ENCODE data around the gene DLG1.

DLG1 gene

GRCh38 chr3:197298341-197298944 is at the start of gene DLG1:
TSS of gene DLG1 (minus strand) at chr3:197298612. CDS start at chr3:197297204, 1,408 bp downstream.
- H3K4me3 ChIP-seq (ENCODE audit: insufficient read length, low read depth) = peak within 1 kb of the TSS; percentile 96
- H3K27me3 ChIP-seq (ENCODE audit: insufficient read depth, insufficient read length) = peaks cover 2% of the 10 kb centered on the region
- H3K36me3 ChIP-seq (ENCODE audit: insufficient read depth, insufficient read length, low read length) = peaks cover 34% of the 10 kb centered on the region
- no peak for TF ChIP-seq YY1 (IDR thresholded peaks at IDR 0.05; ENCODE audit: insufficient read depth, insufficient read length)
- TF ChIP-seq SUZ12 (IDR thresholded peaks at IDR 0.05; ENCODE audit: extremely low read depth, insufficient read depth, insufficient read length) = no peak
- TF ChIP-seq ZNF274 (IDR thresholded peaks at IDR 0.05; ENCODE audit: low read depth, low read length) = no peak
- no peaks in the 10 kb centered on the region for H3K4me1 ChIP-seq (ENCODE audit: insufficient read depth, insufficient read length)
- DNase-seq (ENCODE audit: low read depth, low spot score) = peak; percentile 73
- H3K9me3 ChIP-seq (ENCODE audit: insufficient read depth, low read length) = no peaks in the 10 kb centered on the region
- peak within 1 kb of the TSS; percentile 97 for H3K9ac ChIP-seq (ENCODE audit: insufficient read length, low read depth)

GRCh38 chr3:197348014-197348413 is 49.6 kb upstream of the DLG1 start:
- DNase-seq (ENCODE audit: low read depth, low spot score) = no peak
- H3K27me3 ChIP-seq (ENCODE audit: insufficient read depth, insufficient read length) = no peaks in the 10 kb centered on the region
- no peak overlapping the region for H3K9ac ChIP-seq (ENCODE audit: insufficient read length, low read depth)
- H3K4me3 ChIP-seq (ENCODE audit: insufficient read length, low read depth) = no peak overlapping the region
- H3K9me3 ChIP-seq (ENCODE audit: insufficient read depth, low read length) = no peaks in the 10 kb centered on the region
- no peaks in the 10 kb centered on the region for H3K36me3 ChIP-seq (ENCODE audit: insufficient read depth, insufficient read length, low read length)
- TF ChIP-seq ZNF274 (IDR thresholded peaks at IDR 0.05; ENCODE audit: low read depth, low read length) = no peak
- H3K4me1 ChIP-seq (ENCODE audit: insufficient read depth, insufficient read length) = peaks cover 2% of the 10 kb centered on the region

GRCh38 chr3:197345390-197345789 is 47.0 kb upstream of the DLG1 start:
- Histone ChIP-seq H3K9me3 (ENCODE audit: insufficient read depth, low read length) (no peaks in the 10 kb centered on the region), H3K4me3 (ENCODE audit: insufficient read length, low read depth) (no peak overlapping the region), H3K9ac (ENCODE audit: insufficient read length, low read depth) (no peak overlapping the region), H3K4me1 (ENCODE audit: insufficient read depth, insufficient read length) (peaks cover 4% of the 10 kb centered on the region), H3K36me3 (ENCODE audit: insufficient read depth, insufficient read length, low read length) (no peaks in the 10 kb centered on the region), H3K27me3 (ENCODE audit: insufficient read depth, insufficient read length) (no peaks in the 10 kb centered on the region)
- no peak for DNase-seq (ENCODE audit: low read depth, low spot score)
- TF ChIP-seq SUZ12 (IDR thresholded peaks at IDR 0.05; ENCODE audit: extremely low read depth, insufficient read depth, insufficient read length) (no peak), YY1 (IDR thresholded peaks at IDR 0.05; ENCODE audit: insufficient read depth, insufficient read length) (no peak)

- peaks cover 10% of the 10 kb centered on the region for H3K4me1 ChIP-seq (ENCODE audit: insufficient read depth, insufficient read length)
- no peak for TF ChIP-seq SUZ12 (IDR thresholded peaks at IDR 0.05; ENCODE audit: extremely low read depth, insufficient read depth, insufficient read length)
- TF ChIP-seq YY1 (IDR thresholded peaks at IDR 0.05; ENCODE audit: insufficient read depth, insufficient read length) = no peak
- TF ChIP-seq ZNF274 (IDR thresholded peaks at IDR 0.05; ENCODE audit: low read depth, low read length) = no peak
- DNase-seq (ENCODE audit: low read depth, low spot score) = no peak
- no peak overlapping the region for H3K9ac ChIP-seq (ENCODE audit: insufficient read length, low read depth)
- H3K27me3 ChIP-seq (ENCODE audit: insufficient read depth, insufficient read length) = no peaks in the 10 kb centered on the region
- H3K4me3 ChIP-seq (ENCODE audit: insufficient read length, low read depth) = no peak overlapping the region
- H3K36me3 ChIP-seq (ENCODE audit: insufficient read depth, insufficient read length, low read length) = no peaks in the 10 kb centered on the region
- no peaks in the 10 kb centered on the region for H3K9me3 ChIP-seq (ENCODE audit: insufficient read depth, low read length)
Measured at GRCh38 chr3:197344582-197345318, 46.3 kb upstream of the DLG1 start.

- DNase-seq (ENCODE audit: low read depth, low spot score) = no peak
- no peak for TF ChIP-seq ZNF274 (IDR thresholded peaks at IDR 0.05; ENCODE audit: low read depth, low read length)
- no peak for TF ChIP-seq SUZ12 (IDR thresholded peaks at IDR 0.05; ENCODE audit: extremely low read depth, insufficient read depth, insufficient read length)
- no peak for TF ChIP-seq YY1 (IDR thresholded peaks at IDR 0.05; ENCODE audit: insufficient read depth, insufficient read length)
- no peaks in the 10 kb centered on the region for H3K27me3 ChIP-seq (ENCODE audit: insufficient read depth, insufficient read length)
- peaks cover 14% of the 10 kb centered on the region for H3K4me1 ChIP-seq (ENCODE audit: insufficient read depth, insufficient read length)
- no peaks in the 10 kb centered on the region for H3K36me3 ChIP-seq (ENCODE audit: insufficient read depth, insufficient read length, low read length)
- no peak overlapping the region for H3K4me3 ChIP-seq (ENCODE audit: insufficient read length, low read depth)
- no peaks in the 10 kb centered on the region for H3K9me3 ChIP-seq (ENCODE audit: insufficient read depth, low read length)
- H3K9ac ChIP-seq (ENCODE audit: insufficient read length, low read depth) = no peak overlapping the region
Measured at GRCh38 chr3:197343656-197344408, 45.4 kb upstream of the DLG1 start.

GRCh38 chr3:197343111-197343510 is 44.7 kb upstream of the DLG1 start:
- Histone ChIP-seq H3K9me3 (ENCODE audit: insufficient read depth, low read length) (no peaks in the 10 kb centered on the region), H3K27me3 (ENCODE audit: insufficient read depth, insufficient read length) (no peaks in the 10 kb centered on the region), H3K9ac (ENCODE audit: insufficient read length, low read depth) (no peak overlapping the region), H3K4me3 (ENCODE audit: insufficient read length, low read depth) (no peak overlapping the region), H3K4me1 (ENCODE audit: insufficient read depth, insufficient read length) (peaks cover 14% of the 10 kb centered on the region), H3K36me3 (ENCODE audit: insufficient read depth, insufficient read length, low read length) (no peaks in the 10 kb centered on the region)
- no peak for DNase-seq (ENCODE audit: low read depth, low spot score)
- TF ChIP-seq YY1 (IDR thresholded peaks at IDR 0.05; ENCODE audit: insufficient read depth, insufficient read length) = no peak

GRCh38 chr3:197340521-197340871 is 42.1 kb upstream of the DLG1 start:
- TF ChIP-seq YY1 (IDR thresholded peaks at IDR 0.05; ENCODE audit: insufficient read depth, insufficient read length) (no peak), SUZ12 (IDR thresholded peaks at IDR 0.05; ENCODE audit: extremely low read depth, insufficient read depth, insufficient read length) (no peak), ZNF274 (IDR thresholded peaks at IDR 0.05; ENCODE audit: low read depth, low read length) (no peak)
- no peak for DNase-seq (ENCODE audit: low read depth, low spot score)
- no peak overlapping the region for H3K4me3 ChIP-seq (ENCODE audit: insufficient read length, low read depth)
- H3K27me3 ChIP-seq (ENCODE audit: insufficient read depth, insufficient read length) = no peaks in the 10 kb centered on the region
- H3K9ac ChIP-seq (ENCODE audit: insufficient read length, low read depth) = no peak overlapping the region
- H3K4me1 ChIP-seq (ENCODE audit: insufficient read depth, insufficient read length) = peaks cover 14% of the 10 kb centered on the region
- H3K36me3 ChIP-seq (ENCODE audit: insufficient read depth, insufficient read length, low read length) = no peaks in the 10 kb centered on the region
- no peaks in the 10 kb centered on the region for H3K9me3 ChIP-seq (ENCODE audit: insufficient read depth, low read length)
